ENCODE measurements around the gene DUSP9. TPM values are rescaled to one million over a fixed set of nuclear protein-coding genes. Genes with fewer than 3 reads are reported as not detected.

The DUSP9 gene
- polyA plus RNA-seq, 2 donors = 0.18 to 0.46 TPM

- H3K27me3 ChIP-seq (ENCODE audit: control insufficient read depth in 1 of 2, insufficient read depth in 2 of 2, low read length in 2 of 2) = no peaks in the 10 kb centered on the region
- H3K4me1 ChIP-seq (ENCODE audit: control insufficient read depth in 2 of 2, insufficient read depth in 2 of 2, low read length in 1 of 2) = no peaks in the 10 kb centered on the region
- peaks cover 0 to 2% of the 10 kb centered on the region in 2 donors for H3K9me3 ChIP-seq (ENCODE audit: control insufficient read depth in 2 of 2, insufficient read depth in 1 of 2, low read depth in 1 of 2, low read length in 1 of 2)
- no peak overlapping the region for H3K4me3 ChIP-seq (ENCODE audit: low read depth in 1 of 2, low read length in 2 of 2)
- H3K27ac ChIP-seq (ENCODE audit: low read depth in 2 of 2, low read length in 1 of 2) = no peak overlapping the region
- H3K36me3 ChIP-seq (ENCODE audit: control insufficient read depth in 2 of 2, insufficient read depth in 2 of 2, low read length in 1 of 2) = no peaks in the 10 kb centered on the region
- 83 to 96% methylated on average over 3 of the region's 3 CpGs for WGBS, 2 donors
Observed at GRCh38 chrX:153659268-153659667, 12.3 kb downstream of the DUSP9 start.

- Histone ChIP-seq H3K36me3 (ENCODE audit: control insufficient read depth in 2 of 2, insufficient read depth in 2 of 2, low read length in 1 of 2) (no peaks in the 10 kb centered on the region), H3K27me3 (ENCODE audit: control insufficient read depth in 1 of 2, insufficient read depth in 2 of 2, low read length in 2 of 2) (peaks cover 0 to 3% of the 10 kb centered on the region in 2 donors), H3K27ac (ENCODE audit: low read depth in 2 of 2, low read length in 1 of 2) (no peak overlapping the region), H3K9me3 (ENCODE audit: control insufficient read depth in 2 of 2, insufficient read depth in 1 of 2, low read depth in 1 of 2, low read length in 1 of 2) (no peaks in the 10 kb centered on the region), H3K4me1 (ENCODE audit: control insufficient read depth in 2 of 2, insufficient read depth in 2 of 2, low read length in 1 of 2) (no peaks in the 10 kb centered on the region), H3K4me3 (ENCODE audit: low read depth in 1 of 2, low read length in 2 of 2) (no peak overlapping the region)
- 5 to 25% methylated on average over 28 to 31 of the region's 31 CpGs for WGBS, 2 donors
Observed at GRCh38 chrX:153662266-153662665, 15.3 kb downstream of the DUSP9 start.

GRCh38 chrX:153665726-153666306 is 18.8 kb downstream of the DUSP9 start:
- Histone ChIP-seq H3K9me3 (ENCODE audit: control insufficient read depth in 2 of 2, insufficient read depth in 1 of 2, low read depth in 1 of 2, low read length in 1 of 2) (no peaks in the 10 kb centered on the region), H3K4me1 (ENCODE audit: control insufficient read depth in 2 of 2, insufficient read depth in 2 of 2, low read length in 1 of 2) (peaks cover 0 to 2% of the 10 kb centered on the region in 2 donors), H3K27ac (ENCODE audit: low read depth in 2 of 2, low read length in 1 of 2) (no peak overlapping the region), H3K36me3 (ENCODE audit: control insufficient read depth in 2 of 2, insufficient read depth in 2 of 2, low read length in 1 of 2) (no peaks in the 10 kb centered on the region), H3K4me3 (ENCODE audit: low read depth in 1 of 2, low read length in 2 of 2) (no peak overlapping the region), H3K27me3 (ENCODE audit: control insufficient read depth in 1 of 2, insufficient read depth in 2 of 2, low read length in 2 of 2) (peaks cover 0 to 3% of the 10 kb centered on the region in 2 donors)
- 68 to 74% methylated on average over 9 of the region's 9 CpGs for WGBS, 2 donors

DNA sequence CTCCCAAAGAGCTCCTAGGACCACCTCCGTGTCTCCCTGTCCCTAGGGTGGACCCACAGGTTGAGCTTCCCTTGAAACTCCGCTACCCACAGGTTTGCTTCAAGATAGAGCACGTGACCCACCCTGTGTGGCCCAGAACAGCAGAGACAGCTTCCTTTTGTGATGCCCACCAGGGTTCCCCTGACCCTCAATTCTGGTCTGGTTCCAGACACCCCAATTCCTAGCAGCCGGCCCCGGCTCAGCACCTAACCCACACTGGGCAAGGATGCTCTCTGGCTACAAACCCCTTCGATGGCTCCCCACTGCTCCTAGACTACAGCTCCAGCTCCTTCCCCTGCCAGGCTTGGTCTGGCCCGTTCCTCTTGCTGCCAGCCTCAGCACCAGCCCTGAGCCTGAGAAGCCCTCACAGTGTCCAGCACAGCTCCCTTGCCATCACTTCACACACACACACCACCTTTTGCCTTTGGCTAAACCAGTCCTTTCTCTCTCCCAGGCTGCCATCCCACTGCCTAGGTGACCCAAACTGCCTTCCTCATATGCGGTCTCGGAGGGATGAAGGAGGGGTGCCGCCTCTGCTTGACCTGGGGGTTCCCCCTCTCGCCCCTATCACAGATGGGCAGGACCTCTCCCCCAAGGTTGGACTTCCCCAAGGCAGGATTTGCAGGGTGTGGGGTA is 20.4 kb downstream of the DUSP9 start:
- H3K9me3 ChIP-seq (ENCODE audit: control insufficient read depth in 2 of 2, insufficient read depth in 1 of 2, low read depth in 1 of 2, low read length in 1 of 2) = no peaks in the 10 kb centered on the region
- H3K27ac ChIP-seq (ENCODE audit: low read depth in 2 of 2, low read length in 1 of 2) = no peak overlapping the region
- peaks cover 0 to 2% of the 10 kb centered on the region in 2 donors for H3K4me1 ChIP-seq (ENCODE audit: control insufficient read depth in 2 of 2, insufficient read depth in 2 of 2, low read length in 1 of 2)
- 68 to 69% methylated on average over 11 of the region's 11 CpGs for WGBS, 2 donors
- no peak overlapping the region for H3K4me3 ChIP-seq (ENCODE audit: low read depth in 1 of 2, low read length in 2 of 2)
- no peaks in the 10 kb centered on the region for H3K36me3 ChIP-seq (ENCODE audit: control insufficient read depth in 2 of 2, insufficient read depth in 2 of 2, low read length in 1 of 2)
- peaks cover 0 to 3% of the 10 kb centered on the region in 2 donors for H3K27me3 ChIP-seq (ENCODE audit: control insufficient read depth in 1 of 2, insufficient read depth in 2 of 2, low read length in 2 of 2)

DNA sequence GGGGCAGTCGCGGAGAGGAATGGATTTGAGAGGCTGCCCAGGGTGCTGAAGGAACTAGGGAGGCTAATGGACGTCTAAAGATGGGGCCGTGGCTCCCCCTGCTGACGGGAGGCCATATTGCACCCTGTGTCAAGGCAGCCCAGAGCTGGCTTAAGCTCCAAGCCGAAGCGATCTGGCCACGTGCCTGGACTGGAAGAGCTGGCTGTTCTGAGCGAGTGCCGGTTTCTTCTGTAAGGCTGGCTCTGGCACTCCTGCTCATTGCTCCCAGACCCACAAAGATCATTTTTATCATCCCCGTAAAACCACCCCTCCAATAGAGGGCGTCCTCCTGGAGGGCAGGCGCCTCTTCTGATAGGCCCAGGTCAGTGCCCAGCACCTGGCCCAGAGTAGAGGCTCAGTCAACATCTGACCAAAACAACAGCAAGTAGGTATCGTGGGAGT is 21.0 kb downstream of the DUSP9 start:
- H3K9me3 ChIP-seq (ENCODE audit: control insufficient read depth in 2 of 2, insufficient read depth in 1 of 2, low read depth in 1 of 2, low read length in 1 of 2) = no peaks in the 10 kb centered on the region
- H3K4me3 ChIP-seq (ENCODE audit: low read depth in 1 of 2, low read length in 2 of 2) = no peak overlapping the region
- peaks cover 0 to 2% of the 10 kb centered on the region in 2 donors for H3K4me1 ChIP-seq (ENCODE audit: control insufficient read depth in 2 of 2, insufficient read depth in 2 of 2, low read length in 1 of 2)
- H3K36me3 ChIP-seq (ENCODE audit: control insufficient read depth in 2 of 2, insufficient read depth in 2 of 2, low read length in 1 of 2) = no peaks in the 10 kb centered on the region
- WGBS, 2 donors = 17 to 28% methylated on average over 14 of the region's 14 CpGs
- H3K27me3 ChIP-seq (ENCODE audit: control insufficient read depth in 1 of 2, insufficient read depth in 2 of 2, low read length in 2 of 2) = peaks cover 0 to 3% of the 10 kb centered on the region in 2 donors
- H3K27ac ChIP-seq (ENCODE audit: low read depth in 2 of 2, low read length in 1 of 2) = no peak overlapping the region

DNA sequence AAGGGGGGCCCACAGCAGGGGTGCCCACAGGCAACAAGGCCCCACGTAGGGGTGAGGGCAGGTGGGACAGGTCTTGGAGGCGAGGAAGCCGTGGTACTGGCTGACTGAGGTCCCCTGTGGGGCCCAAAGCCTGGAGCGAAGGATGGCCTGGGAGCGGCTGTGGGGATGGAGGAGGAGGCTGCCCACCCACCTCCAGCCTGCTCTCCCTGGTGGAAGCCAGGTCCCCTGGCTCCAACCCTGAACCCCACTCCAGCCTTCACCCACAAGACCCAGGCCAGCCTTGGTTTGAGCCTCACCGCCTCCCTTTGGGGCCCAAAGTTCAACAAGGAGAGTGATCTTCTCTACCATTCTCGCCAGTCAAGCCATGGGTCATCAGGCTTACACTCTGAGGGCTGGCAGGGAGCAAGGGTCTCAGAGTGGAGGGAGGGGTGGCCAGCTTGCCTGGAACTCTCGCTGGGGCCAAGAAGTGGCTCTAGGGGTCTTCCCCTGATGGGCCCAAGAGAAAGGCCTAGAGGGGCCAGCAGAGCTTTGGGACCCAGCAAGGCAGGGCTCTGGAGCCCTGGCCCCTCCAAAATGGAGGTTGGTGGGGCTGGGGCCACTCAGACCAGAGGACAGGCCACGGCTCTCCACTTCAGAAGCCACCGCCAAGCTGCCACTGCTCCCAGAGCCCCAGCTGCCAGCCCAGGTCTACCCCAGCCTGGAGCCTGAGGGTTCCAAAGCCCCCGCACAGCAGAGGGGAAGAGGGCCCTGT is 21.6 kb downstream of the DUSP9 start:
- 86 to 87% methylated on average over 11 of the region's 11 CpGs for WGBS, 2 donors
- H3K27me3 ChIP-seq (ENCODE audit: control insufficient read depth in 1 of 2, insufficient read depth in 2 of 2, low read length in 2 of 2) = peaks cover 0 to 3% of the 10 kb centered on the region in 2 donors
- no peak overlapping the region for H3K27ac ChIP-seq (ENCODE audit: low read depth in 2 of 2, low read length in 1 of 2)
- no peak overlapping the region for H3K4me3 ChIP-seq (ENCODE audit: low read depth in 1 of 2, low read length in 2 of 2)
- no peaks in the 10 kb centered on the region for H3K36me3 ChIP-seq (ENCODE audit: control insufficient read depth in 2 of 2, insufficient read depth in 2 of 2, low read length in 1 of 2)
- peaks cover 0 to 2% of the 10 kb centered on the region in 2 donors for H3K4me1 ChIP-seq (ENCODE audit: control insufficient read depth in 2 of 2, insufficient read depth in 2 of 2, low read length in 1 of 2)
- no peaks in the 10 kb centered on the region for H3K9me3 ChIP-seq (ENCODE audit: control insufficient read depth in 2 of 2, insufficient read depth in 1 of 2, low read depth in 1 of 2, low read length in 1 of 2)

DNA sequence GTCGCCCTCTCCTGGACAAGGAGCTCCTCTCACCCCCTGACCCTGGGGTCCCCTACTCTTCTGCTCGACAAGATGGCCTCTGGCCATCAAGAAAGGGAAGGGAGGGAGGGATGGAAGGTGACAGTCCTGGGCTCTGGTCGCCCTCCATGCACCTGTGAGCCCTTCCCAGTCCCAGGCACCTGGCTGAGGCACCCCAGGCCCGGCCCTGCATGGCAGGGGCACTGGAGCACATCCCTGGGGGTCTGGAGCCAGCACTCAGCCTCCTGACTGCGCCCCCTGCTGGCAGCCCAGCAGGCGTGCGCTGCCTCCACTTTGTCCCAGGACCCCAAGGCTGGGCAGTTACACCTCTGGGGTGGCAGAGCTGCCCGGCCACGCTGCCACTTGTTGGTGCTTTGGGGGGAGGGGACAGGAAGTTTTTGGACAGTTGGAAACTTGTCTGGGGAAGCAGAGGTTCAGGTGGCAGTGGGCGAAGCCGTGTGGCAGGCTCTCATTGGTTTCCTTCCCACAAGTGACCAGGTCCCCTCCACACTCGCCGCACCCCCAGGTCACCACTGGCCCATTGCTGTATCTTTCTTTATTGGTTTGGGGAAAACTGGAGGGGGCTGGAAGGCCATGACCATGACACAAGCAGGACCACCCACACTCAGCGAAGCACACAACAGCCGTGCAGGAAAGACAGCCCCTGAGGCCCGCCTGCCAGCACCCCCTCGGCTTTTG is 22.3 kb downstream of the DUSP9 start:
- Histone ChIP-seq H3K4me1 (ENCODE audit: control insufficient read depth in 2 of 2, insufficient read depth in 2 of 2, low read length in 1 of 2) (peaks cover 0 to 2% of the 10 kb centered on the region in 2 donors), H3K36me3 (ENCODE audit: control insufficient read depth in 2 of 2, insufficient read depth in 2 of 2, low read length in 1 of 2) (no peaks in the 10 kb centered on the region), H3K27me3 (ENCODE audit: control insufficient read depth in 1 of 2, insufficient read depth in 2 of 2, low read length in 2 of 2) (peaks cover 0 to 3% of the 10 kb centered on the region in 2 donors), H3K4me3 (ENCODE audit: low read depth in 1 of 2, low read length in 2 of 2) (no peak overlapping the region), H3K9me3 (ENCODE audit: control insufficient read depth in 2 of 2, insufficient read depth in 1 of 2, low read depth in 1 of 2, low read length in 1 of 2) (no peaks in the 10 kb centered on the region), H3K27ac (ENCODE audit: low read depth in 2 of 2, low read length in 1 of 2) (no peak overlapping the region)
- 55 to 64% methylated on average over 17 of the region's 17 CpGs for WGBS, 2 donors

DNA sequence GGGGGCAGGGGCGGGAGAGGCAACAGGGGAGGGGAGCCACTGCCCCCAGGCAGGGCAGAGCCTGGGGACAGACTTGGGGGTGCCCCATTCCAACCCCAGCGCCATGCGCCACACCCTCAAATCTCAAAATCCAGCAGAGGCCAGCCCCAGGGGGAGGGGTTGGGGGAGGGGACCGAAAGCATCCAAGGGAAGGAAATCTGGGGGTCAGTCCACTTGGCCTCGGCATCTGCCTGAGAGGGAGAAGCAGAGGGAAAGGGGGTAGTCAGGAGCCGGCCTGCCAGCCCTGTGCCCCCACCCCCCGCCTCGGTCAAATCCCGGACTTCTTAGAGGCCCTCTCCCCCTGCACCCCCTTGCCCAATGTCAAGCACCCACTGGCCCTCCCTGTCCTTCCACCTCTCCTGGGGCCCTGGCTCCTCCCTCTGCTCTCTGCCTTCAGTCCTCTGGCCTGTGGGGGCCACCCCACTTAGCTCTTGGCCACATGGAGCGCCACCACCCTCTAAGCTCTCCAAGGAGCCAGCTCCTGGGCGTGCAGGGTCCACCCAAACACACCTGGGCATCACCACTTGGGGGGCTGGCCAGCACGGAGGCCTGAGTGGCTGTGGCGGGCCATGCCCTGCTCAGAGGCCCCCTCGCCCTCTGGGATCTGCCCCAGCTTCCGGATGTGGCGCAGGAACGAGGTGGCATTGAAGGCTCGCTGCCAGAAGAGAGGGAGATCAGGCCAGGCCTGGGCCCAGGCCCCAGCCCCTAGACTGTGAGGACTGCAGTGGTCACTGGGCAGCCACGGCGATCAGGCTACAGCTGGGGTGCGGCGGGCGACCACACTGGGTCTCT is 23.1 kb downstream of the DUSP9 start:
- no peak overlapping the region for H3K27ac ChIP-seq (ENCODE audit: low read depth in 2 of 2, low read length in 1 of 2)
- peaks cover 0 to 2% of the 10 kb centered on the region in 2 donors for H3K4me1 ChIP-seq (ENCODE audit: control insufficient read depth in 2 of 2, insufficient read depth in 2 of 2, low read length in 1 of 2)
- H3K4me3 ChIP-seq (ENCODE audit: low read depth in 1 of 2, low read length in 2 of 2) = no peak overlapping the region
- no peaks in the 10 kb centered on the region for H3K36me3 ChIP-seq (ENCODE audit: control insufficient read depth in 2 of 2, insufficient read depth in 2 of 2, low read length in 1 of 2)
- WGBS, 2 donors = 81 to 83% methylated on average over 20 to 22 of the region's 23 CpGs
- H3K27me3 ChIP-seq (ENCODE audit: control insufficient read depth in 1 of 2, insufficient read depth in 2 of 2, low read length in 2 of 2) = peaks cover 0 to 3% of the 10 kb centered on the region in 2 donors
- H3K9me3 ChIP-seq (ENCODE audit: control insufficient read depth in 2 of 2, insufficient read depth in 1 of 2, low read depth in 1 of 2, low read length in 1 of 2) = no peaks in the 10 kb centered on the region

Measured in esophagus (tissue), 2 donors.